ENCODE data around the gene TBC1D10B. TPM values are rescaled to one million over a fixed set of nuclear protein-coding genes. Genes with fewer than 3 reads are reported as not detected.

Gene TBC1D10B
- total and polyA plus RNA-seq, 2 of the 8 experiments (the other 6 are each of a cell fraction or from before 2014, with no cell fraction given), result 15.4 to 28.6 TPM

GRCh38 chr16:30409125-30410060, 39.1 kb upstream of the TBC1D10B start (continued):
- TF ChIP-seq CTCF (IDR thresholded peaks at IDR 0.05; ENCODE audit: control extremely low read depth in 1 of 3, insufficient read depth in 1 of 3, low read depth in 1 of 3, low read length in 3 of 3) (peak; percentile 81 to 97 (median 91)), CHD2 (IDR thresholded peaks at IDR 0.05; ENCODE audit: low read length) (peak; percentile 34; the same call in 1 of the 2 replicates), CHD1 (IDR thresholded peaks at IDR 0.05; ENCODE audit: low read depth, low read length) (no peak), TEAD4 (IDR thresholded peaks at IDR 0.05; ENCODE audit: low read depth, low read length) (0 out of 2 replicates have a peak, but pooled peaks have one; percentile 36), TAF7 (optimal IDR thresholded peaks at IDR 0.05; ENCODE audit: borderline replicate concordance, low read depth, low read length) (no peak)
